ENCODE data around the gene DENND5A.
"Not testable (repeated sequence)": the region's sequence is repeated elsewhere in the genome, so short reads cannot be mapped to it uniquely, and the experiment has no call there.

The DENND5A gene

GRCh38 chr11:9172389-9172788, 92.8 kb downstream of the DENND5A start:
- DNase-seq: no peak

- DNase-seq: no peak
Measured at GRCh38 chr11:9170450-9170849, 94.7 kb downstream of the DENND5A start.

GRCh38 chr11:9169595-9170295, 95.4 kb downstream of the DENND5A start:
- DNase-seq: no peak

GRCh38 chr11:9161991-9162390, 103.2 kb downstream of the DENND5A start:
- DNase-seq: not testable (repeated sequence)

GRCh38 chr11:9160166-9160565, 105.0 kb downstream of the DENND5A start:
- no peak for DNase-seq

- DNase-seq: no peak
Measured at GRCh38 chr11:9158898-9159391, 106.2 kb downstream of the DENND5A start.

- DNase-seq: no peak
Measured at GRCh38 chr11:9155930-9156329, 109.2 kb downstream of the DENND5A start.

- DNase-seq: peak; percentile 44
Measured at GRCh38 chr11:9153651-9154050, 111.5 kb downstream of the DENND5A start.

GRCh38 chr11:9151631-9152030, 113.5 kb downstream of the DENND5A start:
- DNase-seq: no peak

GRCh38 chr11:9150926-9151325, 114.2 kb downstream of the DENND5A start:
- no peak for DNase-seq

GRCh38 chr11:9150501-9150900, 114.6 kb downstream of the DENND5A start:
- no peak for DNase-seq

- no peak for DNase-seq
Measured at GRCh38 chr11:9148727-9149126, 116.4 kb downstream of the DENND5A start.

GRCh38 chr11:9148035-9148434, 117.1 kb downstream of the DENND5A start:
- DNase-seq: no peak

GRCh38 chr11:9146477-9146876, 118.7 kb downstream of the DENND5A start:
- DNase-seq: no peak

- no peak for DNase-seq
Measured at GRCh38 chr11:9145283-9145682, 119.9 kb downstream of the DENND5A start.

GRCh38 chr11:9144828-9145227, 120.3 kb downstream of the DENND5A start:
- no peak for DNase-seq

GRCh38 chr11:9143721-9144120, 121.4 kb downstream of the DENND5A start:
- no peak for DNase-seq

GRCh38 chr11:9142732-9143131, 122.4 kb downstream of the DENND5A start:
- no peak for DNase-seq

- DNase-seq: no peak
Measured at GRCh38 chr11:9141186-9141585, 124.0 kb downstream of the DENND5A start.

- DNase-seq: no peak
Measured at GRCh38 chr11:9139628-9140357, 125.4 kb downstream of the DENND5A start.

GRCh38 chr11:9138612-9139579, 126.3 kb downstream of the DENND5A start:
- DNase-seq: peak; percentile 87

GRCh38 chr11:9138133-9138453, 127.1 kb downstream of the DENND5A start:
- DNase-seq: peak; percentile 72
